SH-SY5Y (cell line): ENCODE data around the gene PAX5.

Experiments used
- GATA2 ChIP-seq: IDR thresholded peaks from 2 replicates; pipeline ENCODE4 v1.6.1; 2011; ENCODE audit warnings: mild to moderate bottlenecking, low read depth, low read length
- GATA3 ChIP-seq: IDR thresholded peaks from 2 replicates; pipeline ENCODE4 v1.6.1; 2011; ENCODE audit warnings: low read depth, mild to moderate bottlenecking, low read length, moderate library complexity

GRCh38 chr9:37042421-37042820 lies 8.4 kb upstream of the PAX5 start:
- TF ChIP-seq GATA3: no peak
- no peak for TF ChIP-seq GATA2
